ENCODE data around the gene GJB3. TPM values are rescaled to one million over a fixed set of nuclear protein-coding genes. Genes with fewer than 3 reads are reported as not detected.

Gene GJB3
- total and polyA plus RNA-seq, 2 experiments from 2014 or later, result 0.43 TPM; not detected in 1

- Histone ChIP-seq H3K27ac (no peak overlapping the region), H4K20me1 (ENCODE audit: insufficient read depth) (no peaks in the 10 kb centered on the region), H3K9ac (no peak overlapping the region), H3F3A (ENCODE audit: insufficient read depth) (no peaks in the 10 kb centered on the region), H3K4me2 (ENCODE audit: unreplicated experiment) (no peak overlapping the region), H3K4me1 (ENCODE audit: insufficient read depth) (no peaks in the 10 kb centered on the region), H3K9me3 (ENCODE audit: low read depth) (no peaks in the 10 kb centered on the region), H3K9me2 (ENCODE audit: insufficient read depth) (no peaks in the 10 kb centered on the region), H3K27me3 (replicated peaks; ENCODE audit: insufficient read depth) (no peaks in the 10 kb centered on the region), H3K79me2 (ENCODE audit: insufficient read depth) (no peaks in the 10 kb centered on the region), H2AFZ (no peak overlapping the region), H3K4me3 (no peak overlapping the region), H3K36me3 (ENCODE audit: low read depth) (no peaks in the 10 kb centered on the region)
- 50 to 69% methylated on average over 2 of the region's 2 CpGs for WGBS, 2 experiments (ENCODE audit: low coverage in 1 of 2, low lambda C conversion rate in 2 of 2, missing lambda C conversion rate in 2 of 2)
- in situ Hi-C loops (cut with MboI), result no loop called here
- no peak for TF ChIP-seq EZH2phosphoT487 (IDR thresholded peaks at IDR 0.05; ENCODE audit: insufficient read depth, low read depth)
- no peak for TF ChIP-seq EZH2 (IDR thresholded peaks at IDR 0.05; ENCODE audit: insufficient read depth, poor library complexity, severe bottlenecking)
- DNase-seq, result no peak
These were observed 47.6 kb downstream of the GJB3 start for GRCh38 chr1:34828611-34829010.

- H3K9ac ChIP-seq, result no peak overlapping the region
- H4K20me1 ChIP-seq (ENCODE audit: insufficient read depth), result no peaks in the 10 kb centered on the region
- no peak overlapping the region for H3K4me3 ChIP-seq
- no peaks in the 10 kb centered on the region for H3K9me3 ChIP-seq (ENCODE audit: low read depth)
- H2AFZ ChIP-seq, result no peak overlapping the region
- DNase-seq, result peak; percentile 29
- H3K9me2 ChIP-seq (ENCODE audit: insufficient read depth), result no peaks in the 10 kb centered on the region
- H3K36me3 ChIP-seq (ENCODE audit: low read depth), result no peaks in the 10 kb centered on the region
- in situ Hi-C loops (cut with MboI), result no loop called here
- H3K79me2 ChIP-seq (ENCODE audit: insufficient read depth), result no peaks in the 10 kb centered on the region
- H3F3A ChIP-seq (ENCODE audit: insufficient read depth), result no peaks in the 10 kb centered on the region
- H3K4me1 ChIP-seq (ENCODE audit: insufficient read depth), result no peaks in the 10 kb centered on the region
- H3K4me2 ChIP-seq (ENCODE audit: unreplicated experiment), result no peak overlapping the region
- TF ChIP-seq EZH2 (IDR thresholded peaks at IDR 0.05; ENCODE audit: insufficient read depth, poor library complexity, severe bottlenecking) (no peak), EZH2phosphoT487 (IDR thresholded peaks at IDR 0.05; ENCODE audit: insufficient read depth, low read depth) (no peak)
- WGBS, 2 experiments (ENCODE audit: low coverage in 1 of 2, low lambda C conversion rate in 2 of 2, missing lambda C conversion rate in 2 of 2), result 92 to 94% methylated on average over 3 of the region's 3 CpGs
- no peaks in the 10 kb centered on the region for H3K27me3 ChIP-seq (replicated peaks; ENCODE audit: insufficient read depth)
- no peak overlapping the region for H3K27ac ChIP-seq
These were observed 48.2 kb downstream of the GJB3 start for GRCh38 chr1:34829250-34829649.

DNA sequence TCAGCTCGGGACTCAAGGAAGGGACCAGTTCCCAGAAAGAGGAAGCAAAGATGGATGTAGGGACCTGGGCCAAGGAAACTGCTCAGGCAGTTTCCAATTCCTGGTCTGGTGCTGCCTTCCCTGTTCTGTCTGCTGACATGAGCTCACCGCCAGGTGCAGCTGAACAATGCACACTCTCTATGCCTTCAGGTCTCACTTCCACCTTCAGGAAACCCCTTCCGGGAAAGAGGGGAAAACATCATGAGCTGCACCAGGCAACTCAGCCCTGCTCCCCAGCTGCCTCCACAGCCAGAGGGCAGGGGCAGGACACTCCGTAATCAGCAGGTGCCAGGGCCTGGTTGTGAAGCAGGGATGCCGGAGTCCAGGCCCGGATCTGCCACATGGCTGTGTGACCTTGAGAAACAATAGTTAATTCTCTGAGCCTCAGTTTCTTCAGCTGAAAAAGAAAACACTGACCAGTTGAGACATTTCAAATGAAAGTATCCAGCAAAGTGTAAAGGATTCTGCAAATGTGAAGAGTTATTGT lies 50.8 kb downstream of the GJB3 start:
- in situ Hi-C loops (cut with MboI), result no loop called here
- no peaks in the 10 kb centered on the region for H3K27me3 ChIP-seq (replicated peaks; ENCODE audit: insufficient read depth)
- 95% methylated on average over 6 of the region's 6 CpGs for WGBS, 2 experiments (ENCODE audit: low coverage in 1 of 2, low lambda C conversion rate in 2 of 2, missing lambda C conversion rate in 2 of 2)

DNA sequence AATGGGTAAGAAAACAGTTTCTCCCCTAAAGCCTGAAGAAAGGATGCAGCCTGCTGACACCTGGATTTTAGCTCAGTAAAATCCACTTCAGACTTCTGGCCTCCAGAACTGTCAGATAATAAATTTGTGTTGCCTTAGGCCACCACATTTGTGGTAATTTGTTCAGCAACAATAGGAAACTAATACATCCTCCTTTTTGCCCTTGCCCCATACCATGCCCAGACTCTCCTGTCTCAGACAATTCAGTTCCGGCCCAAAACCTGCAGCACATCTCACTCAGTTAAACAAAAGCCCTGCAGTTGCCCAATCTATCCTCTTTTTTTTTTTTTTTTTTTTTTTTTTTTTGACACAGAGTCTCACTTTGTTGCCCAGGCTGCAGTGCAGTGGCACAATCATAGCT lies 52.7 kb downstream of the GJB3 start:
- Histone ChIP-seq H3K79me2 (ENCODE audit: insufficient read depth) (no peaks in the 10 kb centered on the region), H2AFZ (no peak overlapping the region), H4K20me1 (ENCODE audit: insufficient read depth) (no peaks in the 10 kb centered on the region), H3K9ac (no peak overlapping the region), H3K4me1 (ENCODE audit: insufficient read depth) (no peaks in the 10 kb centered on the region), H3K27me3 (replicated peaks; ENCODE audit: insufficient read depth) (no peaks in the 10 kb centered on the region), H3K4me2 (ENCODE audit: unreplicated experiment) (no peak overlapping the region), H3K4me3 (no peak overlapping the region), H3F3A (ENCODE audit: insufficient read depth) (no peaks in the 10 kb centered on the region), H3K36me3 (ENCODE audit: low read depth) (no peaks in the 10 kb centered on the region), H3K27ac (no peak overlapping the region), H3K9me3 (ENCODE audit: low read depth) (no peaks in the 10 kb centered on the region), H3K9me2 (ENCODE audit: insufficient read depth) (no peaks in the 10 kb centered on the region)
- in situ Hi-C loops (cut with MboI), result no loop called here
- TF ChIP-seq EZH2 (IDR thresholded peaks at IDR 0.05; ENCODE audit: insufficient read depth, poor library complexity, severe bottlenecking) (no peak), EZH2phosphoT487 (IDR thresholded peaks at IDR 0.05; ENCODE audit: insufficient read depth, low read depth) (no peak)
- no peak for DNase-seq
- 93 to 100% methylated on average over 1 of the region's 1 CpG for WGBS, 2 experiments (ENCODE audit: low coverage in 1 of 2, low lambda C conversion rate in 2 of 2, missing lambda C conversion rate in 2 of 2)

More for the DNA sequence above, 50.8 kb downstream of the GJB3 start:
- Histone ChIP-seq H3K79me2 (ENCODE audit: insufficient read depth) (no peaks in the 10 kb centered on the region), H3K9me2 (ENCODE audit: insufficient read depth) (no peaks in the 10 kb centered on the region), H3K4me1 (ENCODE audit: insufficient read depth) (no peaks in the 10 kb centered on the region), H3K9ac (no peak overlapping the region), H2AFZ (no peak overlapping the region), H3K9me3 (ENCODE audit: low read depth) (no peaks in the 10 kb centered on the region), H3K27ac (no peak overlapping the region), H3K4me2 (ENCODE audit: unreplicated experiment) (no peak overlapping the region), H3F3A (ENCODE audit: insufficient read depth) (no peaks in the 10 kb centered on the region), H3K36me3 (ENCODE audit: low read depth) (no peaks in the 10 kb centered on the region), H4K20me1 (ENCODE audit: insufficient read depth) (no peaks in the 10 kb centered on the region), H3K4me3 (no peak overlapping the region)
- no peak for DNase-seq
- no peak for TF ChIP-seq EZH2 (IDR thresholded peaks at IDR 0.05; ENCODE audit: insufficient read depth, poor library complexity, severe bottlenecking)
- no peak for TF ChIP-seq EZH2phosphoT487 (IDR thresholded peaks at IDR 0.05; ENCODE audit: insufficient read depth, low read depth)

Other genes starting within 250 kb of the GJB3 start
- gene GJB5, start 26.2 kb upstream of the GJB3 start, total RNA-seq (2014; rRNA removed; shearing (Covaris generic)), result not detected in 2 replicates
- gene GJB5, start 26.2 kb upstream of the GJB3 start, polyA plus RNA-seq (2016; fragmentation: Nextera tagmentation; extraction: Ambion mirVana), result 0.23 and 0.33 TPM in 2 replicates
- gene GJB4, start 21.5 kb upstream of the GJB3 start, total RNA-seq (2014; rRNA removed; shearing (Covaris generic)), result not detected in 2 replicates
- gene GJB4, start 21.5 kb upstream of the GJB3 start, polyA plus RNA-seq (2016; fragmentation: Nextera tagmentation; extraction: Ambion mirVana), result not detected in 2 replicates
- not detected in 2 replicates for gene GJA4, start 11.8 kb downstream of the GJB3 start, total RNA-seq (2014; rRNA removed; shearing (Covaris generic))
- not detected in 2 replicates for gene GJA4, start 11.8 kb downstream of the GJB3 start, polyA plus RNA-seq (2016; fragmentation: Nextera tagmentation; extraction: Ambion mirVana)
- 17.9 and 20.4 TPM in 2 replicates for gene SMIM12, start 78.5 kb downstream of the GJB3 start, total RNA-seq (2014; rRNA removed; shearing (Covaris generic))
- 50.1 and 51.6 TPM in 2 replicates for gene SMIM12, start 78.5 kb downstream of the GJB3 start, polyA plus RNA-seq (2016; fragmentation: Nextera tagmentation; extraction: Ambion mirVana)
- 0.11 TPM in 1 of 2 replicates, not detected in the other for gene DLGAP3, start 148.4 kb downstream of the GJB3 start, total RNA-seq (2014; rRNA removed; shearing (Covaris generic))
- gene DLGAP3, start 148.4 kb downstream of the GJB3 start, polyA plus RNA-seq (2016; fragmentation: Nextera tagmentation; extraction: Ambion mirVana), result not detected in 2 replicates
- gene TMEM35B, start 204.1 kb downstream of the GJB3 start, total RNA-seq (2014; rRNA removed; shearing (Covaris generic)), result 49.9 and 61.3 TPM in 2 replicates
- 104 and 114 TPM in 2 replicates for gene TMEM35B, start 204.1 kb downstream of the GJB3 start, polyA plus RNA-seq (2016; fragmentation: Nextera tagmentation; extraction: Ambion mirVana)

Measured in GM23248 (cell line).